HEK293 (cell line): ENCODE data around the gene CAMK1G.

Source experiments
- ATF2 ChIP-seq: fragments of 450-650 bp; formaldehyde crosslinking; IDR thresholded peaks from 2 replicates; pipeline ENCODE4 v1.5.1; 2016; ENCODE audit warnings: missing biosample characterization, missing genetic modification characterization, low read depth
- CTCF ChIP-seq: fragments of 450-650 bp; formaldehyde crosslinking; IDR thresholded peaks from 2 replicates; pipeline ENCODE4 v1.5.1; 2016; ENCODE audit warnings: missing biosample characterization, missing genetic modification characterization
- GFI1B ChIP-seq: fragments of 450-650 bp; formaldehyde crosslinking; IDR thresholded peaks from 2 replicates; pipeline ENCODE4 v1.5.1; 2016; ENCODE audit warnings: missing biosample characterization, missing genetic modification characterization
- TCF7L2 ChIP-seq: IDR thresholded peaks from 2 replicates; pipeline ENCODE4 v1.6.1; 2011; ENCODE audit warnings: low read depth, mild to moderate bottlenecking, inconsistent platforms, low read length, moderate library complexity, borderline replicate concordance
- ZFP3 ChIP-seq: fragments of 450-650 bp; formaldehyde crosslinking; IDR thresholded peaks from 2 replicates; pipeline ENCODE4 v1.5.1; 2016; ENCODE audit warnings: low read depth, missing biosample characterization, missing genetic modification characterization
- ZNF121 ChIP-seq: fragments of 450-650 bp; formaldehyde crosslinking; IDR thresholded peaks from 2 replicates; pipeline ENCODE4 v1.5.1; 2016; ENCODE audit warnings: missing biosample characterization, missing genetic modification characterization
- ZNF157 ChIP-seq: fragments of 450-650 bp; formaldehyde crosslinking; IDR thresholded peaks from 2 replicates; pipeline ENCODE4 v1.5.1; 2016; ENCODE audit warnings: missing biosample characterization, missing genetic modification characterization
- ZNF274 ChIP-seq, 2 experiments: fragments of 200-500 bp in 1 of 2; fragments of 450-650 bp in 1 of 2; sonication (Bioruptor generic) in 1 of 2; formaldehyde crosslinking in 1 of 2; IDR thresholded peaks; 2 replicates each; pipeline versions ENCODE4 v1.5.1 to v1.6.1; 2014 to 2016; ENCODE audit warnings: borderline replicate concordance in 1 of 2, inconsistent platforms in 1 of 2, low read length in 1 of 2, missing biosample characterization in 1 of 2, missing genetic modification characterization in 1 of 2
- ZNF473 ChIP-seq: fragments of 450-650 bp; formaldehyde crosslinking; IDR thresholded peaks from 2 replicates; pipeline ENCODE4 v1.5.1; 2017; ENCODE audit warnings: missing biosample characterization, missing genetic modification characterization
- ZNF513 ChIP-seq: fragments of 450-650 bp; IDR thresholded peaks from 2 replicates; pipeline ENCODE4 v1.5.1; 2018; ENCODE audit warnings: missing biosample characterization, missing genetic modification characterization
- ZNF558 ChIP-seq: fragments of 450-650 bp; formaldehyde crosslinking; IDR thresholded peaks from 2 replicates; pipeline ENCODE4 v1.5.1; 2016; ENCODE audit warnings: missing biosample characterization, missing genetic modification characterization
- ZNF561 ChIP-seq: fragments of 450-650 bp; IDR thresholded peaks from 2 replicates; pipeline ENCODE4 v1.5.1; 2018; ENCODE audit warnings: missing biosample characterization, missing genetic modification characterization, borderline replicate concordance
- ZNF704 ChIP-seq: fragments of 450-650 bp; formaldehyde crosslinking; IDR thresholded peaks from 2 replicates; pipeline ENCODE4 v1.5.1; 2016; ENCODE audit warnings: missing biosample characterization, missing genetic modification characterization
- ZNF792 ChIP-seq: fragments of 450-650 bp; formaldehyde crosslinking; IDR thresholded peaks from 2 replicates; pipeline ENCODE4 v1.5.1; 2016; ENCODE audit warnings: missing biosample characterization, missing genetic modification characterization

GRCh38 chr1:209630383-209631225, 47.1 kb downstream of the CAMK1G start:
- no peak for TF ChIP-seq CTCF (tag by site-specific recombination)
- no peak for TF ChIP-seq ATF2 (tag by site-specific recombination)
- TF ChIP-seq ZNF513 (tag by site-specific recombination) = no peak
- TF ChIP-seq ZNF121 (tag by site-specific recombination) = no peak
- TF ChIP-seq ZNF157 (tag by site-specific recombination) = no peak
- TF ChIP-seq GFI1B (tag by site-specific recombination) = no peak
- no peak for TF ChIP-seq ZNF274 (IDR thresholded peaks at IDR 0.05; ENCODE audit: low read length)
- no peak for TF ChIP-seq ZNF274 (tag by site-specific recombination; IDR thresholded peaks at IDR 0.05; ENCODE audit: borderline replicate concordance)
- no peak for TF ChIP-seq ZFP3
- no peak for TF ChIP-seq ZNF561 (tag by site-specific recombination)
- TF ChIP-seq TCF7L2 = no peak
- no peak for TF ChIP-seq ZNF558
- TF ChIP-seq ZNF792 (tag by site-specific recombination) = no peak
- TF ChIP-seq ZNF473 = no peak
- no peak for TF ChIP-seq ZNF704 (tag by site-specific recombination)
